SU-DHL-6 (cell line): Measurements from ENCODE around the gene SELE.

ENCODE experiments used
- EZH2phosphoT487 ChIP-seq: fragments of 200-600 bp; sonication (generic), shearing (Covaris generic); conservative IDR thresholded peaks from 2 replicates; pipeline ENCODE4 v1.6.1; 2018; ENCODE audit warnings: mild to moderate bottlenecking, antibody characterized with exemption, low read length, moderate library complexity, mixed read lengths
- TF ChIP-seq, protein P1 (sequence below): fragments of 200-600 bp; sonication (generic); IDR thresholded peaks from one replicate; pipeline ENCODE4 v1.5.1; 2017; ENCODE audit warnings: antibody characterized with exemption, mild to moderate bottlenecking, low read length, moderate library complexity; ENCODE audit not compliant: insufficient read depth, poor library complexity, severe bottlenecking

- TF ChIP-seq, protein P1, sequence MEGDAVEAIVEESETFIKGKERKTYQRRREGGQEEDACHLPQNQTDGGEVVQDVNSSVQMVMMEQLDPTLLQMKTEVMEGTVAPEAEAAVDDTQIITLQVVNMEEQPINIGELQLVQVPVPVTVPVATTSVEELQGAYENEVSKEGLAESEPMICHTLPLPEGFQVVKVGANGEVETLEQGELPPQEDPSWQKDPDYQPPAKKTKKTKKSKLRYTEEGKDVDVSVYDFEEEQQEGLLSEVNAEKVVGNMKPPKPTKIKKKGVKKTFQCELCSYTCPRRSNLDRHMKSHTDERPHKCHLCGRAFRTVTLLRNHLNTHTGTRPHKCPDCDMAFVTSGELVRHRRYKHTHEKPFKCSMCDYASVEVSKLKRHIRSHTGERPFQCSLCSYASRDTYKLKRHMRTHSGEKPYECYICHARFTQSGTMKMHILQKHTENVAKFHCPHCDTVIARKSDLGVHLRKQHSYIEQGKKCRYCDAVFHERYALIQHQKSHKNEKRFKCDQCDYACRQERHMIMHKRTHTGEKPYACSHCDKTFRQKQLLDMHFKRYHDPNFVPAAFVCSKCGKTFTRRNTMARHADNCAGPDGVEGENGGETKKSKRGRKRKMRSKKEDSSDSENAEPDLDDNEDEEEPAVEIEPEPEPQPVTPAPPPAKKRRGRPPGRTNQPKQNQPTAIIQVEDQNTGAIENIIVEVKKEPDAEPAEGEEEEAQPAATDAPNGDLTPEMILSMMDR = peak; percentile 53
- no peak for TF ChIP-seq EZH2phosphoT487
These were observed 39.4 kb downstream of the SELE start for GRCh38 chr1:169694304-169695075.
